Measurements from ENCODE around the gene CA5B.
A peak's percentile ranks its signal among the peaks of the same experiment; 100 is the strongest.
"Not testable (repeated sequence)": the region's sequence is repeated elsewhere in the genome, so short reads cannot be mapped to it uniquely, and the experiment has no call there.

Gene CA5B

GRCh38 chrX:15748841-15749240 lies 10.8 kb downstream of the CA5B start:
- no peak for DNase-seq (ENCODE audit: low read depth in 2 of 2)

GRCh38 chrX:15749642-15750610 lies 11.9 kb downstream of the CA5B start:
- DNase-seq (ENCODE audit: low read depth in 2 of 2): no peak

GRCh38 chrX:15750611-15751154 lies 12.6 kb downstream of the CA5B start:
- DNase-seq (ENCODE audit: low read depth in 2 of 2): no peak

- DNase-seq (ENCODE audit: low read depth in 2 of 2): no peak
Observed at GRCh38 chrX:15751155-15751819, 13.2 kb downstream of the CA5B start.

GRCh38 chrX:15755091-15755490 lies 17.0 kb downstream of the CA5B start:
- no peak for DNase-seq (ENCODE audit: low read depth in 2 of 2)

- DNase-seq (ENCODE audit: low read depth in 2 of 2): no peak
Observed at GRCh38 chrX:15758140-15758539, 20.1 kb downstream of the CA5B start.

- DNase-seq (ENCODE audit: low read depth in 2 of 2): not testable (repeated sequence)
Observed at GRCh38 chrX:15759886-15760285, 21.8 kb downstream of the CA5B start.

GRCh38 chrX:15761564-15762191 lies 23.6 kb downstream of the CA5B start:
- DNase-seq (ENCODE audit: low read depth in 2 of 2): no peak

- DNase-seq (ENCODE audit: low read depth in 2 of 2): no peak
Observed at GRCh38 chrX:15769300-15769954, 31.4 kb downstream of the CA5B start.

GRCh38 chrX:15781961-15782699 lies 44.1 kb downstream of the CA5B start:
- DNase-seq (ENCODE audit: low read depth in 2 of 2): no peak

- no peak for DNase-seq (ENCODE audit: low read depth in 2 of 2)
Observed at GRCh38 chrX:15785176-15785750, 47.2 kb downstream of the CA5B start.

GRCh38 chrX:15786915-15787314 lies 48.8 kb downstream of the CA5B start:
- no peak for DNase-seq (ENCODE audit: low read depth in 2 of 2)

- peak; percentile 59 to 70 for DNase-seq (ENCODE audit: low read depth in 2 of 2)
Observed at GRCh38 chrX:15789979-15790768, 52.1 kb downstream of the CA5B start, which contains the start of gene ZRSR2. Gene ZRSR2 (plus strand): TSS chrX:15790484. CDS start chrX:15790496, 12 bp downstream.

GRCh38 chrX:15790769-15791290 lies 52.8 kb downstream of the CA5B start:
- DNase-seq (ENCODE audit: low read depth in 2 of 2): no peak

- no peak for DNase-seq (ENCODE audit: low read depth in 2 of 2)
Observed at GRCh38 chrX:15797707-15798106, 59.6 kb downstream of the CA5B start.

- no peak for DNase-seq (ENCODE audit: low read depth in 2 of 2)
Observed at GRCh38 chrX:15804563-15804962, 66.5 kb downstream of the CA5B start.

GRCh38 chrX:15808254-15808653 lies 70.2 kb downstream of the CA5B start:
- DNase-seq (ENCODE audit: low read depth in 2 of 2): no peak

GRCh38 chrX:15812192-15812938 lies 74.3 kb downstream of the CA5B start:
- DNase-seq (ENCODE audit: low read depth in 2 of 2): no peak

- DNase-seq (ENCODE audit: low read depth in 2 of 2): no peak
Observed at GRCh38 chrX:15813416-15813815, 75.3 kb downstream of the CA5B start.

All from stimulated activated CD4-positive, alpha-beta T cell treated with anti-CD3 and anti-CD28 coated beads, Interleukin-1b, Interleukin-23, amount 100 ng/mL, for 1 hour (primary cell).